HCT116 (cell line): ENCODE data around the gene ELMOD1. TPM values are rescaled to one million over a fixed set of nuclear protein-coding genes. Genes with fewer than 3 reads are reported as not detected.
A peak's percentile ranks its signal among the peaks of the same experiment; 100 is the strongest.

Experiments used
- ATAC-seq: fragments of 200-7000 bp; cut with Tn5 transposase; 2 replicates; pipeline ENCODE4 v1.9.1; 2020; ENCODE audit warnings: mild to moderate bottlenecking, moderate library complexity
- BruUV-seq: library from RNA; stranded (reverse); fragments of 400-500 nt; replicated peaks from 2 replicates; lab custom pipeline; 2021; lab: Mats Ljungman, UMichigan
- CTCF ChIA-PET: fragments of 300-600 bp; sonication (Branson Sonifier 250); formaldehyde crosslinking; loops from one replicate; lab custom pipeline; 2021; ENCODE audit warnings: antibody characterized with exemption; lab: Charles Lee
- POLR2A ChIA-PET: fragments of 300-600, 350-600 bp; sonication (Branson Sonifier 250); formaldehyde crosslinking; loops from one replicate; lab custom pipeline; 2021; ENCODE audit warnings: antibody characterized with exemption; lab: Charles Lee
- RAD21 ChIA-PET, 2 experiments: fragments of 300-600 bp; sonication (Branson Sonifier 250); formaldehyde crosslinking; loops; one replicate each; lab custom pipeline; 2023; ENCODE audit warnings: low total read pairs in 2 of 2; ENCODE audit not compliant: uncharacterized antibody in 2 of 2, unreplicated experiment in 2 of 2, low non-redundant PET in 1 of 2; lab: Charles Lee
- DNase-seq: peaks from one replicate; pipeline ENCODE4 v3.0.0-alpha.2; 2010; ENCODE audit warnings: low read depth, low spot score
- H2AFZ ChIP-seq: fragments of 200-600 bp; shearing (Covaris generic), sonication (generic); 2 replicates; pipeline ENCODE4 v1.6.1; 2017; ENCODE audit warnings: low read depth, mixed run types, mixed read lengths, antibody characterized with exemption, low read length; ENCODE audit not compliant: poor library complexity, severe bottlenecking
- H3K27ac ChIP-seq: 2 replicates; pipeline ENCODE4 v1.5.1; 2012; ENCODE audit warnings: low read depth, low read length
- H3K27me3 ChIP-seq: fragments of 200-600 bp; sonication (generic); 2 replicates; pipeline ENCODE4 v1.6.1; 2016; ENCODE audit warnings: mixed run types, low read length, mixed read lengths; ENCODE audit not compliant: insufficient read depth
- H3K36me3 ChIP-seq, 2 experiments: fragments of 200-500 bp in 1 of 2; fragments of 200-600 bp in 1 of 2; sonication (Bioruptor generic) in 1 of 2; sonication (generic) in 1 of 2; 2 replicates each; pipeline versions ENCODE4 v1.5.1 to v1.6.1; 2014 to 2016; ENCODE audit warnings: low read length in 2 of 2, inconsistent platforms in 1 of 2, mixed read lengths in 1 of 2, mixed run types in 1 of 2; ENCODE audit not compliant: insufficient read depth in 2 of 2, control insufficient read depth in 1 of 2
- H3K4me1 ChIP-seq, 2 experiments: fragments of 200-600 bp in 1 of 2; sonication (generic) in 1 of 2; 2 replicates each; pipeline versions ENCODE4 v1.5.1 to v1.6.1; 2012 to 2017; ENCODE audit warnings: low read length in 2 of 2, inconsistent platforms in 1 of 2, mild to moderate bottlenecking in 1 of 2, mixed read lengths in 1 of 2, mixed run types in 1 of 2, moderate library complexity in 1 of 2; ENCODE audit not compliant: insufficient read depth in 2 of 2, control insufficient read depth in 1 of 2
- H3K4me2 ChIP-seq: fragments of 200-600 bp; sonication (generic); 2 replicates; pipeline ENCODE4 v1.6.1; 2017; ENCODE audit warnings: mixed run types, low read length, mixed read lengths
- H3K4me3 ChIP-seq, 2 experiments: fragments of 200-600 bp in 1 of 2; sonication (generic) in 1 of 2; replicated peaks in 1 of 2; 2 replicates each; pipeline ENCODE4 v1.5.1; 2011 to 2016; ENCODE audit warnings: low read length in 2 of 2, control low read depth in 1 of 2, low read depth in 1 of 2, mild to moderate bottlenecking in 1 of 2, mixed read lengths in 1 of 2, mixed run types in 1 of 2
- H3K79me2 ChIP-seq: fragments of 200-600 bp; sonication (generic); 2 replicates; pipeline ENCODE4 v1.6.1; 2017; ENCODE audit warnings: mild to moderate bottlenecking, mixed run types, low read length, moderate library complexity, mixed read lengths; ENCODE audit not compliant: insufficient read depth
- H3K9ac ChIP-seq: fragments of 200-600 bp; sonication (generic); 2 replicates; pipeline ENCODE4 v1.6.1; 2016; ENCODE audit warnings: low read length, mixed read lengths
- H3K9me2 ChIP-seq: fragments of 200-600 bp; sonication (generic), shearing (Covaris generic); 2 replicates; pipeline ENCODE4 v1.6.1; 2017; ENCODE audit warnings: mixed run types, mild to moderate bottlenecking, moderate library complexity; ENCODE audit not compliant: insufficient read depth
- H3K9me3 ChIP-seq, 2 experiments: fragments of 200-500 bp in 1 of 2; fragments of 200-600 bp in 1 of 2; sonication (Bioruptor generic) in 1 of 2; sonication (generic) in 1 of 2; 2 replicates each; pipeline ENCODE4 v1.6.1; 2014 to 2017; ENCODE audit warnings: low read length in 2 of 2, mixed read lengths in 2 of 2, inconsistent platforms in 1 of 2, low read depth in 1 of 2, mild to moderate bottlenecking in 1 of 2, mixed run types in 1 of 2, moderate library complexity in 1 of 2; ENCODE audit not compliant: control insufficient read depth in 1 of 2, insufficient read depth in 1 of 2
- H4K20me1 ChIP-seq: fragments of 200-600 bp; sonication (generic), shearing (Covaris generic); 2 replicates; pipeline ENCODE4 v1.6.1; 2017; ENCODE audit warnings: mixed run types, mild to moderate bottlenecking, moderate library complexity; ENCODE audit not compliant: insufficient read depth
- ATF3 ChIP-seq: IDR thresholded peaks from 2 replicates; pipeline ENCODE4 v1.6.1; 2012
- CBX3 ChIP-seq: IDR thresholded peaks from 2 replicates; pipeline ENCODE4 v1.6.1; 2012; ENCODE audit warnings: low read depth
- CEBPB ChIP-seq: IDR thresholded peaks from 2 replicates; pipeline ENCODE4 v1.6.1; 2012; ENCODE audit warnings: low read depth
- EGR1 ChIP-seq: IDR thresholded peaks from 2 replicates; pipeline ENCODE4 v1.6.1; 2012; ENCODE audit warnings: low read depth
- ELF1 ChIP-seq: IDR thresholded peaks from 2 replicates; pipeline ENCODE4 v1.6.1; 2012; ENCODE audit warnings: low read depth, borderline replicate concordance
- EZH2phosphoT487 ChIP-seq: fragments of 200-600 bp; IDR thresholded peaks from 2 replicates; pipeline ENCODE4 v1.6.1; 2018; ENCODE audit warnings: antibody characterized with exemption, borderline replicate concordance
- FOSL1 ChIP-seq: IDR thresholded peaks from 2 replicates; pipeline ENCODE4 v1.6.1; 2012; ENCODE audit warnings: low read depth
- JUND ChIP-seq: IDR thresholded peaks from 2 replicates; pipeline ENCODE4 v1.6.1; 2012
- RAD21 ChIP-seq: IDR thresholded peaks from 2 replicates; pipeline ENCODE4 v1.6.1; 2012; ENCODE audit warnings: low read depth, mild to moderate bottlenecking
- REST ChIP-seq: IDR thresholded peaks from 2 replicates; pipeline ENCODE4 v1.6.1; 2012; ENCODE audit warnings: low read depth
- SIN3A ChIP-seq: IDR thresholded peaks from 2 replicates; pipeline ENCODE4 v1.6.1; 2012; ENCODE audit warnings: low read depth
- YY1 ChIP-seq: IDR thresholded peaks from 2 replicates; pipeline ENCODE4 v1.6.1; 2011; ENCODE audit warnings: low read length, low read depth, moderate library complexity, mild to moderate bottlenecking; ENCODE audit not compliant: insufficient replicate concordance; ENCODE audit errors: extremely low read depth
- ZBTB33 ChIP-seq: IDR thresholded peaks from 2 replicates; pipeline ENCODE4 v1.6.1; 2011; ENCODE audit warnings: mild to moderate bottlenecking, low read length, moderate library complexity; ENCODE audit not compliant: insufficient replicate concordance; ENCODE audit errors: extremely low read depth
- intact Hi-C: fragments of 100-400 bp; cut with micrococcal nuclease; formaldehyde crosslinking; loops from 2 replicates; pipeline ENCODE4 v1.10.0; 2022
- total RNA-seq: library from RNA; stranded (reverse); gene quantifications from one replicate; pipeline ENCODE4 v1.2.1, GENCODE V29; 2021; ENCODE audit not compliant: unreplicated experiment

The ELMOD1 gene
- total RNA-seq, 1 experiment from 2014 or later, result 2.9 TPM

GRCh38 chr11:107591378-107592230, 657 bp downstream of the ELMOD1 start:
- H3K4me1 ChIP-seq, result peaks cover 0 to 5% of the 10 kb centered on the region in 2 experiments; a peak in 1 of 4 replicates
- no TSS peak for BruUV-seq
- peak overlapping the region; percentile 49 to 61 for H3K4me3 ChIP-seq
- DNase-seq (no peak), ATAC-seq (peak; percentile 46; the same call in 1 of the 2 replicates)
- H4K20me1 ChIP-seq, result no peaks in the 10 kb centered on the region
- no peak overlapping the region for H3K27ac ChIP-seq
- H2AFZ ChIP-seq, result no peak overlapping the region
- ChIA-PET RAD21 (no interaction called here), POLR2A (no interaction called here), CTCF (no interaction called here)
- intact Hi-C loops, result no loop called here
- H3K9me3 ChIP-seq, result no peaks in the 10 kb centered on the region; a peak in 1 of 4 replicates
- H3K9me2 ChIP-seq, result no peaks in the 10 kb centered on the region
- H3K27me3 ChIP-seq, result no peaks in the 10 kb centered on the region
- H3K9ac ChIP-seq, result peak overlapping the region; percentile 46
- H3K4me2 ChIP-seq, result peak overlapping the region; percentile 76
- no peaks in the 10 kb centered on the region for H3K36me3 ChIP-seq
- TF ChIP-seq FOSL1 (no peak), ZBTB33 (no peak), ELF1 (no peak), EZH2phosphoT487 (no peak), EGR1 (no peak), YY1 (no peak), RAD21 (no peak), REST (no peak), SIN3A (no peak), ATF3 (no peak), CBX3 (no peak), CEBPB (no peak), JUND (no peak)
- H3K79me2 ChIP-seq, result no peaks in the 10 kb centered on the region
